ENCODE results near the gene IRX4.

- TF ChIP-seq CTCF (IDR thresholded peaks at IDR 0.05; ENCODE audit: borderline replicate concordance, extremely low read depth, low read length, poor library complexity, severe bottlenecking) (no peak), EZH2 (IDR thresholded peaks at IDR 0.05; ENCODE audit: borderline replicate concordance, low read depth, low read length, severe bottlenecking) (no peak)
Observed at GRCh38 chr5:1880377-1881025, 2.2 kb downstream of the IRX4 start.

Measured in DND-41 (cell line).